Activated CD4-positive, alpha-beta T cell treated with anti-CD3 and anti-CD28 coated beads, Interleukin-10, Interleukin-2, amounts not matched to agents 100 ng/mL and 50 ng/mL, durations not matched to agents 16 hours and 8 hours (primary cell): ENCODE measurements around the gene PHF24.
"Not testable (repeated sequence)": the region's sequence is repeated elsewhere in the genome, so short reads cannot be mapped to it uniquely, and the experiment has no call there.

Experiments
- DNase-seq: peaks from one replicate; pipeline ENCODE4 v3.0.0-alpha.2; 2020

The PHF24 gene

DNA sequence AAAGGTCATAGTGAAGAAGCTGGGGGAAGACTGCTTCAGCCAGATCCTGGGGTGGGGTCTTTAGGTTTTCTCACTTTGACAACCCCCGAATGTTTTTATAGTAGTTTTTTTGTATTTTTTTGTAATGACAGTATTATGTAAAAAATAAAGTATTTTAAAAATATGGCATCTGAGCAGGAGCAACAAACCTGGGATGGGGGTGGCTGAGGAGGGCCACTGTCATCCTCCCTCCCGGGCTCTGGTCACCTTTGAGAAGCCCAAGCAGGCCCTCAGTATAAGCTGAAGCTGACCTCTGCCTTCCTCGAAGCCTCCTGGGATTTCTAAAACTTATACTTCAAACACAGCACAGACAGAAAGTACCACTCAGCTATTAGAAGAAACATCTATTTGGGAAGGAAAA, 40.2 kb downstream of the PHF24 start:
- no peak for DNase-seq

DNA sequence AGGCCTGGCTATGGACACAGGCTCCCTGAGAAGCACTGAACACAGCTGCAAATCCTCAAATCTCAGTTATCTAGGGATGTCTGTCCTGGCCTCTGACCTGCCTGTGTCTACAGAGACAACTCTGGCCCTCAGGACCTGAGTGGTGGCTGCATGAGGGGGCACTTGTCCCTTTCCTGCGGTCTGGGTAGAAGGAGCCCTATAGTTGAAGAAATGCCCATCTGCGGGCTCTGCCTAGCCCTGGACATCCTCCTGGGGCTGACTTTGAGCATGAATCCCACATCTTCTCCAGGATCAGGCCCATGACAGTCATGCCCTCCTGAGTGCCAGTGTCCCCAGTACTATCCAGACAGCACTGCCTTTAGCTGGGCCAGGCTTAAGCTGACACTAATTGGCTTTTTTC, 41.5 kb downstream of the PHF24 start:
- no peak for DNase-seq

DNA sequence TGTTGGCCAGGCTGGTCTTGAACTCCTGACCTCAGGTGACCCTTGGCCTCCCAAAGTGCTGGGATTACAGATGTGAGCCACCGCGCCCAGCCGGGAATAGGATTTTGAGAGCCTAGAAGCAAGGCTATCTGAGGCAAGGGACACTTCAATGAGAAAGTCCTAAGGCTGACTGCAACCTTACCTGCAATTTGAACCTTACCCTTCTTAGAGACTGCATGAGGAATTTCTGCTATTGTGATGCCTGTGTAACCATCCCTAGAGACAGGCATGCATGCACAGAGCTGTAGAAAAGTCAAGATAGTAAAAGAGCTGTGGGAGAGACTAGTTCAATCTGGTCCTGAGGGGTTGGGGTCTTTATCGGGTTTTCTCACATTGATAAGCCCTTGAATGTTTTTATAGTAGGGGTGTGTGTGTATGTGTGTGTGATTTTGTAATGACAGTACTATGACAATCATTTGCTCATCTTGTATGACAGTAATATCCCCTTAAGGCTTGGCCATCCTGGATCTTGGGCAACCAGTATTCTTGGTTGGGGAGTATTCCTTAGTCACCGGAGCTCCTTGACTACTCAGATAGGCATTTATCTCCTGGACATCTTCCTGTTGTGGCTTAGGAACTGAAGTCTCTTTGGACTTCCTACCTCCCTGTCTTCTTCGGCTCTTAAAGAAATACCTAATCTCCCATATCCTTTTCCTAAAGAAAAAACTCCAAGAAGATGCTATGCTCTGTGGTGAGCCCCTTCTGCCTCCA, 42.6 kb downstream of the PHF24 start:
- DNase-seq = no peak

DNA sequence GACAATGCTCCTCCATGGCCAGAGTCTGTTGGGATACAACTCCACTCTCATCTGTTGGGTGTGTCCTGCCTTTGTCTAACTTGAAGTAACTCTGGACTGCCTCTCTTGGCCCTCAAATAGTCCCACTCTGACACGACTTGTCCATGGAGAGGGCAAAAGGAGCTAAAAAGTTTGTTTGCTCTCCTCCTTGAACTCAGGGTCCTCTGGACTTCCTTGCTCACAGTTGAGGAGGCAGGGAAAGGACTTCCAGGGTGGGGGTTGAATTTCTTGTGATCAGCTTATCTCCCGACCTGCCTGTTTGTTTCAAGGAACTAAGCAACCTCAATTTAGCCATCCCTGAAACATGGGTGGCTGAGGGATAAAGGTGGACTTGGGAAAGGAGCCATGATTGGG, 43.2 kb downstream of the PHF24 start:
- no peak for DNase-seq

DNA sequence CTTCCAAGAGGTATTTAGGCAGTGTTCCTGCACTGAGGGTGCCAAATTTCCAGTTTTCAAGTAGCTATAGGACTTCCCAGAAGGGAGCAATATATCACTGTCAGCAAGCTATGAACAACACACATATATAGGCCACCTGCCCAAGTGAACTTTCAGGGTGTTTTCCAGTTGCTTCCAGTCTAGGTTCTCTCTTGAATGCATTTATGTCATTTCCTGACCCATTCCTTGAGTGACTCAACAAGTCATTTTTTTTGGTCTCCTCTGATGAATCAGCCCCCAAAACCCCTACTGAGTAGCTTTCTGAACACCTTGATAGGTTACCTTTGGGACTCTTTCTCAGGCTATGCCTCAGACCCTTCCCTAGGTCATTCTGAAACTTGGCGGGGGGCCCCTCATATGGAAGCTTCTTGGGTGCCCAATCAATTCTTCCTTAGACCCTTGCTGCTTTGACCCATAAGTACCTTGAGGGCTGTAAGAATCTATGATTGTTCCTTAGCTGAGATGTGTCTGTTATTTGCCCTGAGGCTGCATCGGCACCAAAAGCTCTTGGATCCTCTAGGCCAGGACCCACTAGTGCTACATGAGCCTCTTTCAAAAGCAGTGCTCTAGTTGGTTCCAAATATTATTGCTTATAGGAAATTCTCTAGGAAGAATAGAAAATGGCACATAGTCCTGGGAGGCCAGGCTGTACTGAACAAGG, 43.9 kb downstream of the PHF24 start:
- DNase-seq = peak; percentile 47

DNA sequence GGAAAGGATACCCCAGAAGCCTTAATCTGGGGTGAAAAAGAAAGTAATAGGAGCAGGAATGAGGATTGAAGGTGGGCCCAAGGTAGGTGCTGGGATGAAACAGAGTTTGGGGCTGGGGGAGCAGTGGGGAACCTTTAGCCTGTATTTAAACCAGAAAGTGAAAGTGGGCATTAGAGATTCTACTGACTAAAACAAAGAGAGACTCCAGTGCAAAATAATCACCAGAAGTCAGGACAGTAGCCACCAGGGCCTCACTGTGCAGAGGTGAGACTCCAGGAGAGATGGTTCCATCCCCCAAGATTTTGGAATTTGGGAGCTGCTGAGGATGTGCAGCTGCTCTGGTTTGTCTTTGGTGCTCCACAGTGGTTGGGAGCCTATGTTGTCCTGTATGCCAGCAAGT, 44.5 kb downstream of the PHF24 start:
- DNase-seq = no peak

DNA sequence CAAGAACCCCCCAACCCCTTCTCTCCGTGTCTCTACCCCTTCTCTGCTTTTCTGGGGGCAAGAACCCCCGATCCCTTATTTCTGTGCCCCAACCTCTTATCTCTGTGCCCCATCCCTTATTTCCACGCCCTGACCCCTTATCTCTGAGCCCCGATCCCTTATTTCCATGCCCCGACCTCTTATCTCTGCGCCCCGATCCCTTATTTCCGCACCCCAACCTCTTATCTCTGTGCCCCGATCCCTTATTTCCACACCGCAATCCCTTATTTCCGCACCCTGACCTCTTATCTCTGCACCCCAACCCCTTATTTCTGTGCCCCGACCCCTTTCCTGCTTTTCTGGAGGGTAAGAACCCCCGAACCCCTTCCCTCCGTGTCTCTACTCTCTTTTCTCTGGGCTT, 46.2 kb downstream of the PHF24 start:
- DNase-seq = not testable (repeated sequence)

DNA sequence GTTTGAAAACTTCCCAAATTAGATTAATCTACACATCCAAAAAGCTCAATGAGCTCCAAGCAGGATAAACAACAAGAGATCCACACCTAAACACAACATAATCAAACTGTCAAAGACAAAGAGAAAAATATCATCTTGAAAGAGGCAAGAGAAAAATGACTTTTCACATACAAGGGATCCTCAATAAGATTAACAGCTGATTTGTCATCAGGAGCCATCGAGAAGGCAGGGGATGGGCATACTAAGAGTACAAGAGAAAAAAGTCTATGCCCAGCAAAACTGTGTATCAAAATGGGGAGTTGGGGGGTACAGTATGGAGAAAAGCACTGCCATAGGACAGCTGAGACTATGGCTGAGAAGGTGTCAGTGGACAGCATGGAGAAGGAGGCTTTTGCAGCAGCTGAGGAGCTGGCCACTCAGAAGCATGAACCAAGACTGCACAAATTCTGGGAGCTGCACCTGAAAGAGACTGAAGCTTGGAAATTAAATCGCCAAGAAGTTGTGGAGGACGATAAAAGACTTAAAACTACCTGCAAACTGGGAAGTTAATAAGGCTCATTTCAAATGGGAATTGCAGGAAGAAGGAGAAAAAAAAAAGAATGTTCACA, 52.4 kb downstream of the PHF24 start:
- DNase-seq = no peak

DNA sequence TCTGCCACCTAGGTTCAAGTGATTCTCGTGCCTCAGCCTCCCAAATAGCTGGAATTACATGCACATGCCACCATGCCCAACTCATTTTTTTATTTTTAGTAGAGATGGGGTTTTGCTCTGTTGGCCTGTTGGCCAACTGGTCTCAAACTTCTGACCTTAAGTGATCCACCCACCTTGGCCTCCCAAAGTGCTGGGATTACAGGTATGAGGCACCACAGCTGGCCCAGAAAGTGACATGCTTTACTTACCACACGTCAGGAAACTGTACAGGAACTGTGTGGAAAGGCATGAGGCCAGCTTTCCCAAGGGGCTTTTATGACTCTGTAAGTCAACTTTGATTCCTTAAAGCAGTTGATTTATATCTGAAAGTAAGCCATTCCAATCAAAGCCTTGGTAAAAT, 56.4 kb downstream of the PHF24 start:
- DNase-seq = no peak

DNA sequence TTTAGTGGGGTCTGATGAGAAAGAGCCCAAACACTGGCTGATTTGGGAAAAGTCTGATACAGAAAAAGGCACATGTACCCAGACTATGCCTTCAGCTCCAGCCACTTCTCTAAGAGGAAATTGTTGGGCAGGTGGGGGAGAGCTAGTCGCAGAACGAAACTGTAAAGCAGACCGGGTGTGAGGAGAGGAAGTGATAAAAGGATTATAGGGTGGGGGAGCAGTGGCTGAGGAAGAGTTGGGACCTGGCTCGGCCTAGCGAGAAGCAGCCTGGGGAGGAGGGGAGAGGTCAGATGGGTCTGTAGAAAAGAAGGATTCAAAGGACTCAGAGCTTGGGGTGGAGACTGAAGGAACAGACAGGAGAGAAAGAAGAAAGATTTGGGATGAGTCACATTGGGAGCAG, 65.4 kb downstream of the PHF24 start:
- not testable (repeated sequence) for DNase-seq

DNA sequence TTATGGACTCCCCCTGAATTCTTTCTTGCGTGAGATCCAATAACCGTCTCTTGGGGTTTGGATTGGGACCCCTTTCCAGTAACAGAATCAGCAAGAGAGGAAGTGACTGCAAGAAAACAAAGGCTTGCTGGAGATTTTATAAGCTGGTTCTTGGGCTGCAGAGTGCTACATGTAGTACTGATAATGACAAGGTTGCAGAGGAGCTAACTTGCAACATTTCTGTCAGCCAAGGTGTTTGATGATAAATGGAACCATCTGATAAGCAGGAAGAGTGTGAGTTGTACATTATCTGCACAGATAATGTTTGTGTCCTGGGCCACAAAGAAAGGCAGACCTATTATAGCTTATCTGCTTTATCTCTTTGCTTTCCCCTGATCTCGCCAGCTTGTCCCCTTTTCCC, 68.6 kb downstream of the PHF24 start:
- no peak for DNase-seq

DNA sequence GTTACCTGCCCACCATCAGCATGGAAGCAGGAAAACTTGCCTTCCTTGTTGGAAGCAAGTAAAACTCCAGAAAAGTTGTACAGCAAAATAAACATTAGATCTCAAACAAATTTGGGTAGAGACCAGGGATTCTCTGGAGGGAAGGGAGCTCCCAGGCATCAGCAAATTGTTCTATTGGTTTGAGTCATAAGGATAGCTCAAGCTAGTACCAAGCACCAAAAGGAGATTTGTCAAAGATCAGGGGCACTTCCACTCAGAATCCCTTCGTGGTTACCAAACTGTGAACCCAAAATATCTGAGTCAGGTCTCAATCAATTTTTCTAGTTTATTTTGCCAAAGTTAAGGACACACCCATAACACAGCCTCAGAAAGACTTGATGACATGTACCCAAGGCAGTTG, 69.3 kb downstream of the PHF24 start:
- no peak for DNase-seq

DNA sequence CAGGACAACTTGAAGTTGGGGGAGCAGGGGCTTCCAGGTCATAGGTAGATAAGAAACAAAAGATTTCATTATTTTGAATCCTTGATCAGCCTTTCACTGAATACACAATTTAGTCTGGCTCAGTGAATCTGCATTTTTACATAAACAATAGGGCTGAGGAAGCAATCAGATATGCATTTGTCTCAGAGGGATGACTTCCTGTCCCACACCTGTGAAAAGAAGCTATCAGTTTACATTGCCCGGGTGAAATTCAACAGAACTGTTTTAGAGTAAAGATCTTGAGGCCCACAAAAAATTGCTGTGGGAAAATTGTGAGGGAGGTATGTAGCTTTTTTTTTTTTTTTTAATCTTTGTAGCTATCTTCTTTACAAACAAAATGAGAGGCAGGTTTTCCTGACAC, 69.8 kb downstream of the PHF24 start:
- no peak for DNase-seq

DNA sequence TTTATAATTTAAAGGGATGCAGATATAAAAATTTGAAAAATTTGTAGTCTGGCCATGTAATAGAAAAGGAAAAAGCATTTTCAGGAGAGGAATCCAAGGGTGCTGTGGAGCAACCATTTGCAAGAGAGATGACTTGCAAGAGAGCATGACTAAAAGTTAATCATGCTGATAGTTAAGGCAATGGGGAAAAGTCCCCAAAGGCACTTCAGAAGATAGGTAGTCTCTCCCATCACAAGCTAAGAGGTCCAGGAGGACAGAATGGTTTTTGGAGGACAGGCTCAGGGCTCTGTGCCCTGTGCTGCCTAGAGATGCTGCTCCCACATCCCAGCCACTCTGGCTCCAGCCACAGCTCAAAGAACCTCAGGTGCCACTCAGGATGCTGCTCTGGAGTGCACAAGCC, 70.3 kb downstream of the PHF24 start:
- no peak for DNase-seq

DNA sequence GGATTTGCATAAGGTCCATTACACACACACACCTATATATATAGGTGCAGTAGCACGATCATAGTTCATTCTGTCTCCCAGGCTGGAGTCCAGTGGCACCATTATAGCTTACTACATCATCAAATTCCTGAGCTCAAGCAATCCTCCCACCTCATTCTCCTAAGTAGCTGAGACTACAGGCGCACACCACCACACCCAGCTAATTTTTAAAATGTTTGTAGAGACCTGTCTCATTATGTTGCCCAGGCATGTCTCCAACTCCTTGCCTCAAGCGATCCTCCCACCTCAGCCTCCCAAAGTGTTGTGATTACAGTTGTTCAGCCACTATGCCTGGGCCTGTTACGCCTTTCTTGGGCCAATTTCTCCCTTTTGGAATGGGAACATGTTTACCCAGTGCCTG, 71.2 kb downstream of the PHF24 start:
- no peak for DNase-seq

DNA sequence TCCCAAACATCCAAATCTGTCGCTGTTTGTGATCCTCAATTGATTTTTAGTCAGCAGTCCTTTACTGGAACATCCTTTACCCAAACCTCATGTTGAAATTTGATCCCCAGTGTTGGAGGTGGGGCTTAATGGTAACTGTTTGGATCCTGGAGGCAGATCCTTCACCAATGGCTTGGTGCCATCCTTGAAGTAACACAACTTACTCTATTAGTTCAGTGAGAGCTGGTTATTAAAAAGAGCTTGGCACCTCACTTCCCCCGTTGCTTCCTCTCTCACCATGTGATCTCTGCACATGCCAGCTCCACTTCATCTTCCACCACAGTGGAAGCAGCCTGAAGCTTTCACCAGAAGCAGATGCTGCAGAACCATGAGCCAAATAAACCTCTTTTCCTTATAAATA, 71.8 kb downstream of the PHF24 start:
- no peak for DNase-seq
